HG03342 (cell line): Measurements from ENCODE around the gene CACNA2D4.

Source experiments
- ATAC-seq: cut with Tn5 transposase; IDR thresholded peaks from one replicate; pipeline ENCODE4 v1.9.1; 2021; ENCODE audit warnings: mild to moderate bottlenecking, moderate library complexity; ENCODE audit not compliant: unreplicated experiment

CACNA2D4 gene

GRCh38 chr12:1758887-1759286 lies 159.6 kb downstream of the CACNA2D4 start:
- no peak for ATAC-seq

DNA sequence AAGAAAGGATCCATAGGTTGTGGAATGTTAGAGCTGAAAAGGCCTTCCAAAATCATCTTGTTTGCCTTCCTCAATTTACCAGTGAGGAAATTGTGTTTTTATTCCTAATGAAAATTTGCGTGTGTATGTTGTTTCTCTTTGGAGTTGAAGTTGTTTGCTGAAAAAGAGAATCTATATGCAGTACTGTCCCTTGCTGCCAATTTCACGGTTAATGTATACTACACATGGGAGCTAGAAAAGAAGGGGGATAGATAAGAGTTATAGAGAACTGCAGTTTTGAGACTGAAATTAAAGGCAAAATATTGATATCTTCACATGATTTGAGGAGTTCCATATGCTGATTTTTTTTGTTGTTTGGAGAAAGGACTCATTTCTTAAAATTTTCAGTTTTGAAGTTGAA lies 160.1 kb downstream of the CACNA2D4 start:
- no peak for ATAC-seq

DNA sequence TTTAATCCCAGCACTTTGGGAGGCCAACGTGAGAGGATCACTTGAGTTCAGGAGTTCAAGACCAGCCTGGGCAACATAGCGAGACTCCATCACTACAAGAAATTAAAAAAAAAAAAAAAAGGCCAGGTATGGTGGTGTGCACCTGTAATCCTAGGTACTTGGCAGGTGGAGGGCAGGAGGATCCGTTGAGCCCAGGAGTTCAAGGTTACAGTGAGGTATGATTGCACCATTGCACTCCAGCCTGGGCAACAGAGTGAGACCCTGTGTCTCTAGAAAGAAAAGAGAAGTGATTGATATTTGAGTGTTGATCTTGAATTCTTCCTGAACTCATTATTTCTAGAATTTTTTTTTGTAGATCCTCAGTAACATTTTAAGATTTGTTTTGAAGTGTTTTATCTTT lies 168.2 kb downstream of the CACNA2D4 start:
- ATAC-seq = no peak

GRCh38 chr12:1749019-1749418 lies 169.4 kb downstream of the CACNA2D4 start:
- no peak for ATAC-seq

DNA sequence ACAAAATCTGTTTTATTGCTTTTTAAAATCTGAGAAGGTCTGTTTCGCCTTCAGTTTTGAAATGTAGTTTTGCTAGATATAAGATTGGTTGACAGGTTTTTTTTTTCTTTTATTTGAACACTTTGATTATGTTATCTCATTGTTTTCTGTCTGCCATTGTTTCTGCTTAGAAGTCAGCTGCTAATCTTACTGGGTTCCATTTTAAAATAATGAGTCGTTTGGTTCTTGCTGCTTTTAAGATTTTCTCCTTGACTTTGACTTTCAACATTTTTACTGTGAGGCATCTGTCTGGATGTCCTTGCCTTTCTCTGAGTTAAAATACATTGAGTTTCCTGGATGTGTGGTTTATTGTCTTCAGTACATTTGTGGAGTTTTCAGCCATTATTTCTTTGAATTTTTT lies 170.8 kb downstream of the CACNA2D4 start:
- no peak for ATAC-seq

GRCh38 chr12:1744932-1745331 lies 173.5 kb downstream of the CACNA2D4 start:
- ATAC-seq = no peak
